SK-N-SH treated with all-trans-retinoic acid at 6 μM for 48 hours (cell line): ENCODE measurements around the gene UCMA.

Source experiments
- ATAC-seq: fragments of 200-7000 bp; cut with Tn5 transposase; 3 replicates; pipeline ENCODE4 v1.9.1; 2020; ENCODE audit warnings: mild to moderate bottlenecking, moderate library complexity
- ARNTL ChIP-seq: fragments of 450-650 bp; formaldehyde crosslinking; IDR thresholded peaks from 2 replicates; pipeline ENCODE4 v1.5.0; 2020; ENCODE audit warnings: low read depth, mild to moderate bottlenecking, moderate library complexity, borderline replicate concordance
- BACH2 ChIP-seq: fragments of 250-450 bp; sonication (Bioruptor Pico); IDR thresholded peaks from 2 replicates; pipeline ENCODE4 v1.9.0; 2021; ENCODE audit warnings: mild to moderate bottlenecking, borderline replicate concordance
- ESRRG ChIP-seq: fragments of 250-450 bp; sonication (Bioruptor Pico); IDR thresholded peaks from 2 replicates; pipeline ENCODE4 v1.6.1; 2021; ENCODE audit warnings: mild to moderate bottlenecking
- GLIS3 ChIP-seq: fragments of 250-450 bp; sonication (Bioruptor Pico); IDR thresholded peaks from 2 replicates; pipeline ENCODE4 v1.5.0; 2020; ENCODE audit warnings: mild to moderate bottlenecking, moderate library complexity
- ISL1 ChIP-seq: fragments of 250-450 bp; sonication (Bioruptor Pico); IDR thresholded peaks from 2 replicates; pipeline ENCODE4 v2.1.2; 2022; ENCODE audit warnings: mild to moderate bottlenecking, moderate library complexity
- OSR1 ChIP-seq: fragments of 250-450 bp; sonication (Bioruptor Pico); IDR thresholded peaks from 2 replicates; pipeline ENCODE4 v1.8.0; 2022; ENCODE audit warnings: moderate library complexity, mild to moderate bottlenecking, inconsistent platforms
- PPARA ChIP-seq: fragments of 250-450 bp; sonication (Bioruptor Pico); IDR thresholded peaks from 2 replicates; pipeline ENCODE4 v1.5.0; 2020; ENCODE audit warnings: mild to moderate bottlenecking, borderline replicate concordance
- RARB ChIP-seq: fragments of 250-450 bp; sonication (Bioruptor Pico); IDR thresholded peaks from 2 replicates; pipeline ENCODE4 v1.8.0; 2021; ENCODE audit warnings: mild to moderate bottlenecking, moderate library complexity
- SNAI2 ChIP-seq: fragments of 250-450 bp; sonication (Bioruptor Pico); IDR thresholded peaks from 2 replicates; pipeline ENCODE4 v1.5.0; 2020; ENCODE audit warnings: mild to moderate bottlenecking, moderate library complexity
- TCF4 ChIP-seq: fragments of 250-450 bp; sonication (Bioruptor Pico); IDR thresholded peaks from 2 replicates; pipeline ENCODE4 v1.8.0; 2021; ENCODE audit warnings: mild to moderate bottlenecking, moderate library complexity, borderline replicate concordance
- TOX ChIP-seq: fragments of 250-450 bp; sonication (Bioruptor Pico); IDR thresholded peaks from 2 replicates; pipeline ENCODE4 v1.8.0; 2021; ENCODE audit warnings: mild to moderate bottlenecking, moderate library complexity, borderline replicate concordance
- ZC3H10 ChIP-seq: fragments of 250-450 bp; sonication (Bioruptor Pico); IDR thresholded peaks from 2 replicates; pipeline ENCODE4 v1.5.1; 2021; ENCODE audit warnings: mild to moderate bottlenecking, moderate library complexity
- ZFP3 ChIP-seq: fragments of 250-450 bp; sonication (Bioruptor Pico); IDR thresholded peaks from 2 replicates; pipeline ENCODE4 v1.5.0; 2020; ENCODE audit warnings: mild to moderate bottlenecking, moderate library complexity
- ZNF565 ChIP-seq: fragments of 450-650 bp; formaldehyde crosslinking; conservative IDR thresholded peaks from 2 replicates; pipeline ENCODE4 v1.5.0; 2020; ENCODE audit warnings: low read depth, mild to moderate bottlenecking, moderate library complexity
- ZNF70 ChIP-seq: fragments of 450-650 bp; formaldehyde crosslinking; IDR thresholded peaks from 2 replicates; pipeline ENCODE4 v1.5.0; 2020; ENCODE audit warnings: mild to moderate bottlenecking, moderate library complexity
- ZNF8 ChIP-seq: fragments of 450-650 bp; formaldehyde crosslinking; IDR thresholded peaks from 2 replicates; pipeline ENCODE4 v1.5.0; 2020; ENCODE audit warnings: mild to moderate bottlenecking, moderate library complexity
- TF ChIP-seq, protein P1 (sequence below): fragments of 250-450 bp; sonication (Bioruptor Pico); IDR thresholded peaks from 2 replicates; pipeline ENCODE4 v1.5.1; 2020; ENCODE audit warnings: low read depth, mild to moderate bottlenecking, moderate library complexity
- TF ChIP-seq, protein P2 (sequence below): fragments of 250-450 bp; sonication (Bioruptor Pico); IDR thresholded peaks from 2 replicates; pipeline ENCODE4 v1.8.0; 2020; ENCODE audit warnings: mild to moderate bottlenecking, moderate library complexity, borderline replicate concordance
- TF ChIP-seq, protein P3 (sequence below): fragments of 250-450 bp; sonication (Bioruptor Pico); IDR thresholded peaks from 2 replicates; pipeline ENCODE4 v1.8.0; 2021; ENCODE audit warnings: low read depth, mild to moderate bottlenecking, moderate library complexity, borderline replicate concordance
- TF ChIP-seq, protein P4 (sequence below): fragments of 250-450 bp; sonication (Bioruptor Pico); IDR thresholded peaks from 2 replicates; pipeline ENCODE4 v1.5.1; 2021; ENCODE audit warnings: mild to moderate bottlenecking, moderate library complexity
- TF ChIP-seq, protein P5 (sequence below): fragments of 250-450 bp; sonication (Bioruptor Pico); IDR thresholded peaks from 2 replicates; pipeline ENCODE4 v1.5.0; 2020; ENCODE audit warnings: mild to moderate bottlenecking, moderate library complexity

The UCMA gene

DNA sequence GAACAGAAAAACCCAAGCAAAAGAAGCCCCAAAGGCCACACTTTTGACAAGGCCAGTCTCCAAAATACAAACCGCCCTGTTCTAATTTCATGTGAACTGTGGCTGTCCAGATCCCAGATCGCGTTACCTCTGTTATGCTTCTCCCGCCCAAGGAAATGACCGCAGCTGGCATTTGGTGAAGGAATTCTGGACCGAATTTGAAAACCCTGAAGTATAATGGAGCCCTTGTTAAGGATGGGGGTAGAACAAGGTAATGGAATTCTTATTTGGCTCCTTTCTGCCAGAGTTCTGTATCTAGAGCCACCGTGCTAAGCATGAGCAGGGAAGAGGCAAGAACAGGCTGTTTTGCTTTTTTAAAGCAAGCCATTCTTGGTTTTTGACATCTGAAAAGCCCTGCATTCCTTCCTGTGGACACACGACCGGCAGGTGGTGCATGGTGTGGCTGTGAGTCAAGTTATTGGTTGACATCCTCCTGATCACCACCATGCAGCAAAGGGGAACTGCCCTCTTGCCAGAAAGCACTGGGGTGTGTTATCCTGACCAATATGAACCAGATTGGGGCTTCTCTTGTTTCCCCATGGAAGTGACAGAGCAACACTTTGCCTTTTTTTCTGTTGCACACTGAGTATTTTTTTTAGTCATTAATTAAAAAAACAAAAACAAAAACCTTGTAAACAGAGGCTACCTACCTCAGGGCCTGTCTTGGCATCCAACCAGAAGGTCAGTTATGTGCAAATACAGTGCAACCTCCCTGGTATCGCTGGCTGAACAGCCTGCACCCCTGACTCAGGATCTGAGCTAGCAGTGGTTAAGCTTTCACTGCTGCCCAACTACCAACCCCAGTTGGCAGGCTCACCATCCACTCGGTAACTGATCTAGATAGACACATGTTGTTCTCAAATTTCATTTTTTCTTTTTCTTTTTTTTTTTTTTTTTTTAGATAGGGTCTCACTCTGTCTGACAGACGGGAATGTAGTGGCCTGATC, 14.2 kb downstream of the UCMA start:
- no peak; the same call in 2 of the 3 replicates for ATAC-seq
- TF ChIP-seq ZC3H10 (CRISPR knock-in tag) (no peak), TCF4 (CRISPR knock-in tag) (no peak), ZNF565 (CRISPR knock-in tag) (no peak), ESRRG (CRISPR knock-in tag) (no peak), ARNTL (CRISPR knock-in tag) (no peak), OSR1 (CRISPR knock-in tag) (no peak)

DNA sequence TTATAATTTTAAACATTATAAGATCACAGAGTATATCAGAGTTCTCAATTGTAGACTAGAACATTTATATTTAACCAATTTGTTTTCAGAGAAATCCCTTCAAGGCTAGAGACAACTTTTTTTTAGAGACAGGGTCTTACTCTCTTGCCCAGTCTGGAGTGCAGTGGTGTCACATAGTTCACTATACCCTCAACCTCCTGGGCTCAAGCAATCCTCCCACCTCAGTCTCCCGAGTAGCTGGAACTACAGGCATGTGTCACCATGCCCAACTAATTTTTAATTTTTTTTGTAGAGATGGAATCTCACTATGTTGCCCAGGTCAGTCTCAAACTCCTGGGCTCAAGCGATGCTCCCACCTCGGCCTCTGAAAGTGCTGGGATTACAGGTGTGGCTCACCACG, 15.3 kb downstream of the UCMA start:
- TF ChIP-seq RARB (CRISPR knock-in tag): no peak
- TF ChIP-seq, protein P1, sequence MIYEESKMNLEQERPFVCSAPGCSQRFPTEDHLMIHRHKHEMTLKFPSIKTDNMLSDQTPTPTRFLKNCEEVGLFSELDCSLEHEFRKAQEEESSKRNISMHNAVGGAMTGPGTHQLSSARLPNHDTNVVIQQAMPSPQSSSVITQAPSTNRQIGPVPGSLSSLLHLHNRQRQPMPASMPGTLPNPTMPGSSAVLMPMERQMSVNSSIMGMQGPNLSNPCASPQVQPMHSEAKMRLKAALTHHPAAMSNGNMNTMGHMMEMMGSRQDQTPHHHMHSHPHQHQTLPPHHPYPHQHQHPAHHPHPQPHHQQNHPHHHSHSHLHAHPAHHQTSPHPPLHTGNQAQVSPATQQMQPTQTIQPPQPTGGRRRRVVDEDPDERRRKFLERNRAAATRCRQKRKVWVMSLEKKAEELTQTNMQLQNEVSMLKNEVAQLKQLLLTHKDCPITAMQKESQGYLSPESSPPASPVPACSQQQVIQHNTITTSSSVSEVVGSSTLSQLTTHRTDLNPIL (CRISPR knock-in tag): no peak
- no peak for TF ChIP-seq ARNTL (CRISPR knock-in tag)
- no peak for TF ChIP-seq ESRRG (CRISPR knock-in tag)
- no peak for TF ChIP-seq ZNF70 (CRISPR knock-in tag)
- no peak for TF ChIP-seq ZFP3 (CRISPR knock-in tag)
- TF ChIP-seq GLIS3 (CRISPR knock-in tag): no peak
- no peak for TF ChIP-seq ZNF8 (CRISPR knock-in tag)
- TF ChIP-seq ISL1 (CRISPR knock-in tag): no peak
- no peak for TF ChIP-seq TCF4 (CRISPR knock-in tag)
- ATAC-seq: no peak

DNA sequence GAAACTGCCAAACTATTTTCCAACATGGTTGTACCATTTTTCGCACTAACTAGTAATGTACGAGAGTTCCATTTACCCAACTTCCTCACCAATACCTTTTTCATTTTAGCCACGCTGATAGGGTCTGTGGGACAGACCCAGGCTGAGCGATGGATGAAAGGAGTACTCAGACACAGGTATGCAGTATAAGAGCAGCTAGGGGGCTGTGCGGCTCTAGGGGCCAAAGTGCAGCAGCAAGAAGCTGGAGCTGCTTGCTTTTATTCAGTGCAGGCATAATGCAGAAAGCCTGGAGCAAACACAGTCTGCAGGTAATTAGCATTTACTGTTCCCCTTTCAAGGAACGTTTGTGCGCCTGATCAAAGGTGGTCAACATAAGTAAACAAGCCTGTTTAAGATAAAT, 21.0 kb downstream of the UCMA start:
- no peak for TF ChIP-seq ZNF565 (CRISPR knock-in tag)
- no peak for TF ChIP-seq ZNF70 (CRISPR knock-in tag)
- TF ChIP-seq, protein P2, sequence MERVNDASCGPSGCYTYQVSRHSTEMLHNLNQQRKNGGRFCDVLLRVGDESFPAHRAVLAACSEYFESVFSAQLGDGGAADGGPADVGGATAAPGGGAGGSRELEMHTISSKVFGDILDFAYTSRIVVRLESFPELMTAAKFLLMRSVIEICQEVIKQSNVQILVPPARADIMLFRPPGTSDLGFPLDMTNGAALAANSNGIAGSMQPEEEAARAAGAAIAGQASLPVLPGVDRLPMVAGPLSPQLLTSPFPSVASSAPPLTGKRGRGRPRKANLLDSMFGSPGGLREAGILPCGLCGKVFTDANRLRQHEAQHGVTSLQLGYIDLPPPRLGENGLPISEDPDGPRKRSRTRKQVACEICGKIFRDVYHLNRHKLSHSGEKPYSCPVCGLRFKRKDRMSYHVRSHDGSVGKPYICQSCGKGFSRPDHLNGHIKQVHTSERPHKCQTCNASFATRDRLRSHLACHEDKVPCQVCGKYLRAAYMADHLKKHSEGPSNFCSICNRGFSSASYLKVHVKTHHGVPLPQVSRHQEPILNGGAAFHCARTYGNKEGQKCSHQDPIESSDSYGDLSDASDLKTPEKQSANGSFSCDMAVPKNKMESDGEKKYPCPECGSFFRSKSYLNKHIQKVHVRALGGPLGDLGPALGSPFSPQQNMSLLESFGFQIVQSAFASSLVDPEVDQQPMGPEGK (CRISPR knock-in tag): no peak
- TF ChIP-seq OSR1 (CRISPR knock-in tag): no peak
- no peak for TF ChIP-seq ZC3H10 (CRISPR knock-in tag)
- TF ChIP-seq TCF4 (CRISPR knock-in tag): no peak
- TF ChIP-seq ESRRG (CRISPR knock-in tag): no peak
- ATAC-seq: no peak

DNA sequence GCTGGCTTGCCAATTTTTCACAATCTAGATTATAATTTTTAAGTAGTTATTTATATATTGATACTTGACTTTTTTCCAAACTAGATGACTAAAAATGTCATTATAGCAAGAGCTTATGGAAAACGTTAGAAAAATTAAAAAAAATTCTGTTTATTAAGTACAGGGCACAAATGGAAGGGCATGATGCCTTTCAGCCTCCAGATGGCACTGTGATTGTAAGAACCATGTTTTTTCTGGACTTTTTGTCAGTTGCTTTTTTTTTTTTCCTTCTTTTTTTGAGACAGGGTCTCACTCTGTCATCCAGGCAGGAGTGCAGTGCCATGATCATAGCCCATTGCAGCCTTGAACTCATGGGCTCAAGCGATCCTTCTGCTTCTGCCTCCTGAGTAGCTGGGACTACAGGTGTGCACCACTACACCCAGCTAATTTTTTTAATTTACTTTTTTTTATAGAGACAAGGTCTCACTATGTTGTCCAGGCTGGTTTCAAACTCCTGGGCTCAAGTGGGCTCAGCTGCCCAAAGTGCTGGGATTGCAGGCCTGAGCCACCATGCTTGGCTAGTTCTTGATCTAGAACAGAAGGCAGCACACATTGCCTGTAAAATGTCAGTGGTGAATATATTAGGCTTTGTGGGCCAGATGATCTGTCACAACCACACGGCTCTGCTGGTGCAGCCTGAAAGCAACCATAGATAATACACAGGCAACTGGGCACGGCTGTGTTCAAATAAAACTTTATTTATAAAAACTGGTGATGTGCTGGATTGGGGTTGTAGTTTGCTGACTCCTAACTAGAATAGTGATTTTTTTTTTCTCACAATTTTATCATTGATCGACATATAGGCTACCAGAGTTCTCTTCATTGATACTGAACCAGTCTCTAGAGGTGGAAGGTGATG, 27.4 kb downstream of the UCMA start:
- peak; percentile 60 for ATAC-seq
- TF ChIP-seq ESRRG (CRISPR knock-in tag) (no peak), ZFP3 (CRISPR knock-in tag) (no peak), ZNF70 (CRISPR knock-in tag) (no peak), SNAI2 (no peak), ARNTL (CRISPR knock-in tag) (no peak), GLIS3 (CRISPR knock-in tag) (no peak), PPARA (no peak), ISL1 (CRISPR knock-in tag) (no peak), BACH2 (CRISPR knock-in tag) (no peak), TOX (CRISPR knock-in tag) (no peak), ZNF8 (CRISPR knock-in tag) (no peak), ZNF565 (CRISPR knock-in tag) (no peak), ZC3H10 (CRISPR knock-in tag) (no peak)
- TF ChIP-seq, protein P3, sequence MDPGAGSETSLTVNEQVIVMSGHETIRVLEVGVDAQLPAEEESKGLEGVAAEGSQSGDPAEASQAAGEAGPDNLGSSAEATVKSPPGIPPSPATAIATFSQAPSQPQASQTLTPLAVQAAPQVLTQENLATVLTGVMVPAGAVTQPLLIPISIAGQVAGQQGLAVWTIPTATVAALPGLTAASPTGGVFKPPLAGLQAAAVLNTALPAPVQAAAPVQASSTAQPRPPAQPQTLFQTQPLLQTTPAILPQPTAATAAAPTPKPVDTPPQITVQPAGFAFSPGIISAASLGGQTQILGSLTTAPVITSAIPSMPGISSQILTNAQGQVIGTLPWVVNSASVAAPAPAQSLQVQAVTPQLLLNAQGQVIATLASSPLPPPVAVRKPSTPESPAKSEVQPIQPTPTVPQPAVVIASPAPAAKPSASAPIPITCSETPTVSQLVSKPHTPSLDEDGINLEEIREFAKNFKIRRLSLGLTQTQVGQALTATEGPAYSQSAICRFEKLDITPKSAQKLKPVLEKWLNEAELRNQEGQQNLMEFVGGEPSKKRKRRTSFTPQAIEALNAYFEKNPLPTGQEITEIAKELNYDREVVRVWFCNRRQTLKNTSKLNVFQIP (CRISPR knock-in tag): no peak
- TF ChIP-seq, protein P4, sequence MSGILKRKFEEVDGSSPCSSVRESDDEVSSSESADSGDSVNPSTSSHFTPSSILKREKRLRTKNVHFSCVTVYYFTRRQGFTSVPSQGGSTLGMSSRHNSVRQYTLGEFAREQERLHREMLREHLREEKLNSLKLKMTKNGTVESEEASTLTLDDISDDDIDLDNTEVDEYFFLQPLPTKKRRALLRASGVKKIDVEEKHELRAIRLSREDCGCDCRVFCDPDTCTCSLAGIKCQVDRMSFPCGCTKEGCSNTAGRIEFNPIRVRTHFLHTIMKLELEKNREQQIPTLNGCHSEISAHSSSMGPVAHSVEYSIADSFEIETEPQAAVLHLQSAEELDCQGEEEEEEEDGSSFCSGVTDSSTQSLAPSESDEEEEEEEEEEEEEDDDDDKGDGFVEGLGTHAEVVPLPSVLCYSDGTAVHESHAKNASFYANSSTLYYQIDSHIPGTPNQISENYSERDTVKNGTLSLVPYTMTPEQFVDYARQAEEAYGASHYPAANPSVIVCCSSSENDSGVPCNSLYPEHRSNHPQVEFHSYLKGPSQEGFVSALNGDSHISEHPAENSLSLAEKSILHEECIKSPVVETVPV (CRISPR knock-in tag): no peak
- TF ChIP-seq, protein P1 (CRISPR knock-in tag): no peak
- TF ChIP-seq, protein P5, sequence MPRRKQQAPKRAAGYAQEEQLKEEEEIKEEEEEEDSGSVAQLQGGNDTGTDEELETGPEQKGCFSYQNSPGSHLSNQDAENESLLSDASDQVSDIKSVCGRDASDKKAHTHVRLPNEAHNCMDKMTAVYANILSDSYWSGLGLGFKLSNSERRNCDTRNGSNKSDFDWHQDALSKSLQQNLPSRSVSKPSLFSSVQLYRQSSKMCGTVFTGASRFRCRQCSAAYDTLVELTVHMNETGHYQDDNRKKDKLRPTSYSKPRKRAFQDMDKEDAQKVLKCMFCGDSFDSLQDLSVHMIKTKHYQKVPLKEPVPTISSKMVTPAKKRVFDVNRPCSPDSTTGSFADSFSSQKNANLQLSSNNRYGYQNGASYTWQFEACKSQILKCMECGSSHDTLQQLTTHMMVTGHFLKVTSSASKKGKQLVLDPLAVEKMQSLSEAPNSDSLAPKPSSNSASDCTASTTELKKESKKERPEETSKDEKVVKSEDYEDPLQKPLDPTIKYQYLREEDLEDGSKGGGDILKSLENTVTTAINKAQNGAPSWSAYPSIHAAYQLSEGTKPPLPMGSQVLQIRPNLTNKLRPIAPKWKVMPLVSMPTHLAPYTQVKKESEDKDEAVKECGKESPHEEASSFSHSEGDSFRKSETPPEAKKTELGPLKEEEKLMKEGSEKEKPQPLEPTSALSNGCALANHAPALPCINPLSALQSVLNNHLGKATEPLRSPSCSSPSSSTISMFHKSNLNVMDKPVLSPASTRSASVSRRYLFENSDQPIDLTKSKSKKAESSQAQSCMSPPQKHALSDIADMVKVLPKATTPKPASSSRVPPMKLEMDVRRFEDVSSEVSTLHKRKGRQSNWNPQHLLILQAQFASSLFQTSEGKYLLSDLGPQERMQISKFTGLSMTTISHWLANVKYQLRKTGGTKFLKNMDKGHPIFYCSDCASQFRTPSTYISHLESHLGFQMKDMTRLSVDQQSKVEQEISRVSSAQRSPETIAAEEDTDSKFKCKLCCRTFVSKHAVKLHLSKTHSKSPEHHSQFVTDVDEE (CRISPR knock-in tag): no peak
